ENCODE measurements around the gene HBE1. TPM values are rescaled to one million over a fixed set of nuclear protein-coding genes. Genes with fewer than 3 reads are reported as not detected.
"Not testable (repeated sequence)": the region's sequence is repeated elsewhere in the genome, so short reads cannot be mapped to it uniquely, and the experiment has no call there.

The HBE1 gene
- total and polyA plus RNA-seq, 2 of the 4 experiments (the other 2 are of a cell fraction) = 3.2 to 12.7 TPM

DNA sequence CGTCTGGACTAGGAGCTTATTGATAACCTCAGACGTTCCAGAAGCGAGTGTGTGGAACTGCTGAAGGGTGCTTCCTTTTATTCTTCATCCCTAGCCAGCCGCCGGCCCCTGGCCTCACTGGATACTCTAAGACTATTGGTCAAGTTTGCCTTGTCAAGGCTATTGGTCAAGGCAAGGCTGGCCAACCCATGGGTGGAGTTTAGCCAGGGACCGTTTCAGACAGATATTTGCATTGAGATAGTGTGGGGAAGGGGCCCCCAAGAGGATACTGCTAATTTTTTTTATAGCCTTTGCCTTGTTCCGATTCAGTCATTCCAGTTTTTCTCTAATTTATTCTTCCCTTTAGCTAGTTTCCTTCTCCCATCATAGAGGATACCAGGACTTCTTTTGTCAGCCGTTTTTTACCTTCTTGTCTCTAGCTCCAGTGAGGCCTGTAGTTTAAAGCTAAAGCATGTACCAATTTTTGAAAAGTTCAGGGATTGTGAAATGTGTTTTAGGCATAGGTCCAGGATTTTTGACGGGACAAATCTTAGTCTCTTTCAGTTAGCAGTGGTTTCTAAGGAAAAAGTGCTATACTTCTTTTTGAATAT, 19.8 kb downstream of the HBE1 start, which contains the start of gene HBG1:
TSS of gene HBG1 (minus strand) at position 51 of the 590 bp plus-strand sequence. CDS start 53 bp downstream, outside the sequence.
- H2BK20ac ChIP-seq (ENCODE audit: low read depth, low read length); H3K27ac ChIP-seq (ENCODE audit: insufficient read depth, low read length); H3K4me1 ChIP-seq (ENCODE audit: control insufficient read depth, insufficient read depth, low read length); POLR2A ChIA-PET (ENCODE audit: unreplicated experiment); H3K4ac ChIP-seq (ENCODE audit: low read depth, low read length); H3K56ac ChIP-seq (ENCODE audit: extremely low read depth, insufficient read depth, low read length); H3K14ac ChIP-seq (replicated peaks; ENCODE audit: low read depth, low read length); H3K9me3 ChIP-seq (ENCODE audit: control insufficient read depth, insufficient read depth, low read length); H4K20me1 ChIP-seq (ENCODE audit: insufficient read depth, low read length); intact Hi-C loops (cut with micrococcal nuclease); H2AFZ ChIP-seq (replicated peaks; ENCODE audit: low read length, poor library complexity); H3K27me3 ChIP-seq (ENCODE audit: control insufficient read depth, insufficient read depth, low read length); H3K23ac ChIP-seq (ENCODE audit: low read depth, low read length); H3K79me1 ChIP-seq (ENCODE audit: low read depth in 1 of 2, low read length in 2 of 2); H3K4me3 ChIP-seq (ENCODE audit: insufficient read depth, low read depth, low read length); H3K9ac ChIP-seq (ENCODE audit: low read depth, low read length); CTCF ChIA-PET; H4K8ac ChIP-seq (ENCODE audit: low read depth in 2 of 2, low read length in 2 of 2); dilution Hi-C loops (cut with HindIII; ENCODE audit: low sequenced_read_pairs, unreplicated experiment); H2AK9ac ChIP-seq (replicated peaks; ENCODE audit: low read depth, low read length, poor library complexity); H2AK5ac ChIP-seq (ENCODE audit: low read depth, low read length); H4K5ac ChIP-seq (ENCODE audit: low read depth, low read length); in situ Hi-C loops (cut with MboI; ENCODE audit: low sequenced_read_pairs); DNase-seq; H3K36me3 ChIP-seq (ENCODE audit: control insufficient read depth, insufficient read depth, low read length); H4K91ac ChIP-seq (ENCODE audit: insufficient read depth, low read depth, low read length); H2BK15ac ChIP-seq (ENCODE audit: low read depth, low read length); H2BK5ac ChIP-seq (ENCODE audit: low read depth, low read length, poor library complexity, severe bottlenecking); BruUV-seq (replicated peaks); H3K4me2 ChIP-seq (ENCODE audit: low read depth, low read length); H2BK120ac ChIP-seq (ENCODE audit: low read depth, low read length); H3K9me1 ChIP-seq (ENCODE audit: insufficient read depth, low read length); H3K18ac ChIP-seq (ENCODE audit: low read depth, low read length): not testable (repeated sequence)
- no CpG with 5 or more reads among the region's 9 CpGs for WGBS, 2 experiments (ENCODE audit: extremely low coverage in 2 of 2, insufficient read length in 1 of 2)
- 0 out of 2 replicates have a peak, but pooled peaks have one; percentile 29 for ATAC-seq (ENCODE audit: low read depth)

DNA sequence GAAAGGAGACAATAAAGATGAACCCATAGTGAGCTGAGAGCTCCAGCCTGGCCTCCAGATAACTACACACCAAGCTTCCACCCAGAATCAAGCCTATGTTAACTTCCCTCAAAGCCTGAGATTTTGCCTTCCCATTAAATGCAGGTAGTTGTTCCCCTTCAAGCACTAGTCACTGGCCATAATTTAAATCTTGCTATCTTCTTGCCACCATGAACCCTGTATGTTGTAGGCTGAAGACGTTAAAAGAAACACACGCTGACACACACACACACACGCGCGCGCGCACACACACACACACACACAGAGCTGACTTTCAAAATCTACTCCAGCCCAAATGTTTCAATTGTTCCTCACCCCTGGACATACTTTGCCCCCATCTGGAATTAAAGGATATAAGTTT, 21.2 kb downstream of the HBE1 start:
- H4K91ac ChIP-seq (ENCODE audit: insufficient read depth, low read depth, low read length); H3K27me3 ChIP-seq (ENCODE audit: control insufficient read depth, insufficient read depth, low read length); dilution Hi-C loops (cut with HindIII; ENCODE audit: low sequenced_read_pairs, unreplicated experiment); H3K4me1 ChIP-seq (ENCODE audit: control insufficient read depth, insufficient read depth, low read length); H2BK5ac ChIP-seq (ENCODE audit: low read depth, low read length, poor library complexity, severe bottlenecking); CTCF ChIA-PET; BruUV-seq (replicated peaks); H3K9me3 ChIP-seq (ENCODE audit: control insufficient read depth, insufficient read depth, low read length); POLR2A ChIA-PET (ENCODE audit: unreplicated experiment); ATAC-seq (ENCODE audit: low read depth); H2BK15ac ChIP-seq (ENCODE audit: low read depth, low read length); H3K4me3 ChIP-seq (ENCODE audit: insufficient read depth, low read depth, low read length); H3K14ac ChIP-seq (replicated peaks; ENCODE audit: low read depth, low read length); intact Hi-C loops (cut with micrococcal nuclease); H4K5ac ChIP-seq (ENCODE audit: low read depth, low read length); H2AFZ ChIP-seq (replicated peaks; ENCODE audit: low read length, poor library complexity); H4K20me1 ChIP-seq (ENCODE audit: insufficient read depth, low read length); in situ Hi-C loops (cut with MboI; ENCODE audit: low sequenced_read_pairs); H3K56ac ChIP-seq (ENCODE audit: extremely low read depth, insufficient read depth, low read length); H4K8ac ChIP-seq (ENCODE audit: low read depth in 2 of 2, low read length in 2 of 2); H3K79me1 ChIP-seq (ENCODE audit: low read depth in 1 of 2, low read length in 2 of 2); H2AK5ac ChIP-seq (ENCODE audit: low read depth, low read length); H3K4me2 ChIP-seq (ENCODE audit: low read depth, low read length); H2AK9ac ChIP-seq (replicated peaks; ENCODE audit: low read depth, low read length, poor library complexity); H2BK20ac ChIP-seq (ENCODE audit: low read depth, low read length); H3K9ac ChIP-seq (ENCODE audit: low read depth, low read length); H2BK120ac ChIP-seq (ENCODE audit: low read depth, low read length); H3K4ac ChIP-seq (ENCODE audit: low read depth, low read length); DNase-seq; H3K9me1 ChIP-seq (ENCODE audit: insufficient read depth, low read length); H3K36me3 ChIP-seq (ENCODE audit: control insufficient read depth, insufficient read depth, low read length); H3K23ac ChIP-seq (ENCODE audit: low read depth, low read length); H3K27ac ChIP-seq (ENCODE audit: insufficient read depth, low read length): not testable (repeated sequence)
- H3K18ac ChIP-seq (ENCODE audit: low read depth, low read length) = peak overlapping the region; percentile 25; the same call in 1 of the 2 replicates
- WGBS, 2 experiments (ENCODE audit: extremely low coverage in 2 of 2, insufficient read length in 1 of 2) = no CpG with 5 or more reads among the region's 7 CpGs
